H1 (cell line): ENCODE data around the gene HRH1. TPM values are rescaled to one million over a fixed set of nuclear protein-coding genes. Genes with fewer than 3 reads are reported as not detected.

Experiments
- CBX8 ChIP-seq: fragments of 300-800, 300-1000 bp; sonication (generic); IDR thresholded peaks from 2 replicates; pipeline ENCODE4 v1.7.1; 2016; ENCODE audit warnings: low read depth, low read length, borderline replicate concordance
- CHD7 ChIP-seq: fragments of 300-600 bp; sonication (generic); IDR thresholded peaks from 2 replicates; pipeline ENCODE4 v1.7.1; 2012; ENCODE audit warnings: low read length, moderate library complexity, mild to moderate bottlenecking, inconsistent platforms; ENCODE audit not compliant: insufficient replicate concordance
- RFX5 ChIP-seq: IDR thresholded peaks from 2 replicates; pipeline ENCODE4 v1.6.1; 2011; ENCODE audit warnings: low read depth, low read length, improper control_type of control experiment, borderline replicate concordance
- USF2 ChIP-seq: IDR thresholded peaks from 2 replicates; pipeline ENCODE4 v1.6.1; 2011; ENCODE audit warnings: low read length, improper control_type of control experiment
- polyA plus RNA-seq, 7 experiments: library from polyadenylated mRNA; depleted of rRNA in 3 of 7; stranded (reverse) in 5 of 7; unstranded in 2 of 7; fragments of >200 nt in 5 of 7; fragments of 200-250 nt in 2 of 7; gene quantifications; 1 replicate in 5 of 7; 2 replicates in 1 of 7; 4 replicates in 1 of 7; pipeline versions ENCODE4 v1.2.1 to v1.2.3, GENCODE V29; 2011 to 2013; ENCODE audit warnings: missing spikeins in 2 of 7, mixed read lengths in 2 of 7
- total RNA-seq: library from RNA; stranded (reverse); fragmentation: NEBNext Ultra II Directional; extraction: Animal tissue kit (Norgen Biotek cat#: 25700); gene quantifications from 2 replicates; pipeline ENCODE4 v1.2.1, GENCODE V29; 2021

HRH1 gene
- total and polyA plus RNA-seq, 2 of the 8 experiments (the other 6 are each of a cell fraction or from before 2014, with no cell fraction given), result 0.11 TPM; not detected in 1

GRCh38 chr3:11285471-11285870, 131.2 kb downstream of the HRH1 start (continued):
- TF ChIP-seq USF2 (no peak), CHD7 (no peak), CBX8 (no peak), RFX5 (no peak)
